GM12892 (cell line): ENCODE data around the gene LOXL3.

Source experiments
- POLR2A ChIP-seq: IDR thresholded peaks from 2 replicates; pipeline ENCODE4 v1.6.1; 2011; ENCODE audit warnings: low read depth, low read length, control low read depth
- POLR2AphosphoS5 ChIP-seq: IDR thresholded peaks from 2 replicates; pipeline ENCODE4 v1.6.1; 2011; ENCODE audit warnings: low read depth, low read length, control low read depth

DNA sequence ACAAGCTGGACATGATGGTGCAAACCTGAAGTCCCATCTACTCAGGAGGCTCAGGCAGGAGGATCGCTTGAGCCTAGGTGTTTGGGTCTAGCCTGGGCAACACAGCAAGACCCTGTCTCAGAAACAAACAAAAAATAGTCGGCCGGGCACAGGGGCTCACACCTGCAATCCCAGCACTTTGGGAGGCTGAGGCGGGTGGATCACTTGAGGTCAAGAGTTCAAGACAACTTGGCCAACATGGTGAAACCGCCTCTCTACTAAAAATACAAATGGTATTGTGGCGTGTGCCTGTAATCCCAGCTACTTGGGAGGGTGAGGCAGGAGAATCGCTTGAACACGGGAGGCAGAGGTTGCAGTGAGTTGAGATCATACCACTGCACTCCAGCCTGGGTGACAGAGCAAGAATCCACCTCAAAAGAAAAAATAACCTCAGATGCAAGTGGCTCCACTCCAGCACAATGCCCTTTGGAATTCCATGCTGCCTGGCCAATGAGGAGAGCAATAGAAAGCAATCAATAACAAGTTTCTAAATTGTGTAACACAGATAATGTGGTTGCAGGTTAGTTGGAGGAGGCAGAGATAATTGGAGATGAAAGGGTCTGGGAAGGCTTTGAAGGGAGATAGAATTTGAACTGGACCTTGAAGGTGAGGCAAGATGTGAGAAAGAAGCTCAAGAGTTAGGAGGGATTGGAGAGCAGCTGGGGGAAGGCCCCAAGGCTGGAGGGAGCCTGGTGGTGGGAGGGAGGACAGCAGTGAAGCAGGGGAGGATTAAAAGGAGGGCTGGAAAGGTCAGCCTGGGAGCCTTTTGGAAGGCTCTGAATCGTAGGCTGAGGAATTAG is 64.9 kb downstream of the LOXL3 start:
- TF ChIP-seq POLR2A (no peak), POLR2AphosphoS5 (no peak)
